GM18870 (cell line): Measurements from ENCODE around the gene NCKAP5.

Source experiments
- ATAC-seq: cut with Tn5 transposase; IDR thresholded peaks from one replicate; pipeline ENCODE4 v1.9.1; 2021; ENCODE audit warnings: moderate library complexity; ENCODE audit not compliant: unreplicated experiment

NCKAP5 gene

GRCh38 chr2:132923787-132924186 lies 644.5 kb downstream of the NCKAP5 start:
- no peak for ATAC-seq

- ATAC-seq: peak; percentile 57
Observed at GRCh38 chr2:132915812-132916549, 652.3 kb downstream of the NCKAP5 start.

DNA sequence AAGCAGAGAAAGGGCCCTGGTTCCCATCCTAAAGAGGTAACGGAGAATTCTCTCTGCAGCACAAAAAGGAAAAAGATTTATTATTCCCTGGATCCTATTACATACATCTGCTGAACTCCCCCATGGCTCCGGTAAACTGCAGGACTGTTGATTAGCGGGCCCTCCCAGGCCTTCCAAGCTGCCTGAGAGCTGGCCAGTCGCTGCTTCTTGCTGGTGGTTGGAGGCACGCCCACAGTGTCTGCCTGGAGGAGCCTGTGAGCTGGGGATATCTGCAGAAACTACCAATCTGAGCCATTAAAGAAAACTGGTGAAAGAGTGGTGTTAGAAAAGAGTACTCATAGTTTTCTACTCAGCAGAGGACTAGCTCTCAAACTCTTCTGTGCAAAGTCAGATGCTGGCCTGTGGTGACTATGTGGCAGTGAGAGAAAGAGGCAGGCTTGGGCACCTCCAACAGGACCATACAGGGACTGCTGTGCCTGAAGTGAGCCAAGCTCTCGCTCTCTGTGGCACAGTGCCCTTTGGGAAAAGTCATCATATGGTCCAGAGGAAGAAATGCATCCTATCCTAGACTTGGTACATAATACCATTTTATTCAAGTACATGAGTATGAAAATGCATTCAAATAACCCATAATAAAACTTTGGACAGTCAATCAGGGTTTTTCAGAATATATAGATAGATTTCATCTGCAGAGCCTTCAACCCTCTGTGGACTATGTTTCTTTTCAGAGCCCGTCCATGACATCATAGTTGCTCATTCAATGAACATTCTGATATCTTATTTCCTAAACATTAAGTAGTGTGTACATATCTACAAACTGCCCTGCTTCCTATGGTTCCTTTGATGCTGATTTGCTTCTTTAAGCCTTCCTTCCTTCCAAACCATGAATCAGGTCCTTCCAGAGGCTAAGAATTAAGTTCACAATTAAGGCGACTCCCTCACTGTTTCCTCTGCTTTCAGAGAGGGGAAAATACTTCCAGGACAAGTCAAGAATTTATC lies 656.2 kb downstream of the NCKAP5 start:
- no peak for ATAC-seq

- ATAC-seq: no peak
Observed at GRCh38 chr2:132910432-132910831, 657.8 kb downstream of the NCKAP5 start.

- no peak for ATAC-seq
Observed at GRCh38 chr2:132909427-132909826, 658.8 kb downstream of the NCKAP5 start.

- no peak for ATAC-seq
Observed at GRCh38 chr2:132904142-132904842, 664.0 kb downstream of the NCKAP5 start.

DNA sequence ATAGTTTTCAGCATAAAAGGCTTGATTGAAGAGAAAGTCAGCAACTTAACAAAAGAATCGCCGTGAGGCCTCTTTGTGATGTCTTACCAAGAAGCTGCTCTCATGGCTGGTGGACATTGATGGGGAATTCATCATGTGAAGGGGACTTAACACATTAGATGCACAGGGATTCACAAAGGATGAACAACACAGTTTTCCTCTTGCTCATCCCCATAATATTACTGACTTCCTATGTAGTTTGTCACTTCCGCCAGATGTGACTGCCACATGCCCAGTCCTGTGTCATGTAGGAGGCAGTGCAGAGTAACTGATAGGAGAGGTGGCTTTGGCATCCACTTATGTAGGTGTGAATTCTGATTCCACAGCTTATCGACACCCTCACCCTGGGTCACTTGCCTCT lies 665.6 kb downstream of the NCKAP5 start:
- ATAC-seq: no peak

- no peak for ATAC-seq
Observed at GRCh38 chr2:132901661-132902060, 666.6 kb downstream of the NCKAP5 start.

DNA sequence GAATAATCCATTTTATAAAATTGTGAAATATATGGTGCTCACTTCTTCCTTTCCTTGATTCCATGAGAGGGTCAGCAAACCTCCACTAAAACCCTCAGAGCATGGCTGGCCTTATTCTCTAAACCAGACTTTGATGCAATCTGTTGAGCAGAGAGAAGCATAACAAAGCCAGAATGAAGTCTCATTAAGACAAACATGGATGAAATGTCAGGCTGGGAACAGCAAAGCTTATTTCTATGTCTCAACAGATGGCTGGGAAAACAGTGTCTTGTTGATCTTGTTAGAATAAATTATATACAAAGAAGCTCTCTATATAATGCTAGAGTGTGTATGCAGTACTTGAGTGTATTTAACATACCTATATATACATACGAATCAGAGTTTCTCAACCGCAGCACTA lies 671.2 kb downstream of the NCKAP5 start:
- ATAC-seq: no peak

- ATAC-seq: no peak
Observed at GRCh38 chr2:132896073-132896472, 672.2 kb downstream of the NCKAP5 start.

DNA sequence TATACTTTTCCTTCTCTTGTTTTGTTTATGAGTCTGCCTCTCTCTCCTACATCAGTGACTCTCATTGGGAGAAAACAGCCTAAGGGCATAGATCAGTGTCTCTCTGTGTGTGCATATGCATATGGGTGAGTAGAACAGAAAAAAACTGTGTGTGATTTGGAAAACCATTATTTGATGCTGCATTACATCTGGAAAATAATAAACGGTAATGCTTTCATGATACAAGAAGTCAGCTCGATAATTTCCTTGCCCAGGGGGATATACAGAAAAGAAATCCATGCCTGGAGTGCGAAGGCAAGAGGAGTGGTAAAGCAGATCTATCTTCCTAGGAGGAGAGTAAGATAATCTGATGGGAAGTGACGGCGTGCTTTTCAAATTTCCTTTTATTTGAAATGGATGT lies 676.8 kb downstream of the NCKAP5 start:
- ATAC-seq: no peak

- no peak for ATAC-seq
Observed at GRCh38 chr2:132886574-132886973, 681.7 kb downstream of the NCKAP5 start.

- no peak for ATAC-seq
Observed at GRCh38 chr2:132884705-132885104, 683.6 kb downstream of the NCKAP5 start.

DNA sequence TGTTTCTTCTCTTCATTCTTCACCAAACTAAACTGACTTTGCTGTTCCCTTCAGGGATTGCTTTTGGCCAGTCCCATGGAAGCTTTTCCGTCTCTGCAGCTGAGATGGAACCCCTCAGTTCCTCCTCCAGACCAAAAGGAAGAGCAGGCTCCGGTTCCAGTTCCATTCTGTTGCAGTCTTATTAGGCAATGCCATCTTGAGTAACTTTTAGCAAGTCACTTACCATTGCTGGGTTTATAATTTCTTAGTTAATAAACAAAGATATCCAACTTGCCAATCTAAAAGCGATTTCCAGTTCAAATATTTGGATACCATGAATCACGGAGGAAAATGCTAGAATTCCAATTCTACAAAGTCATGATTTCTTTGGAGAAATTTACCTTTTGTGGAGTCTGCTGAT lies 684.0 kb downstream of the NCKAP5 start:
- no peak for ATAC-seq

DNA sequence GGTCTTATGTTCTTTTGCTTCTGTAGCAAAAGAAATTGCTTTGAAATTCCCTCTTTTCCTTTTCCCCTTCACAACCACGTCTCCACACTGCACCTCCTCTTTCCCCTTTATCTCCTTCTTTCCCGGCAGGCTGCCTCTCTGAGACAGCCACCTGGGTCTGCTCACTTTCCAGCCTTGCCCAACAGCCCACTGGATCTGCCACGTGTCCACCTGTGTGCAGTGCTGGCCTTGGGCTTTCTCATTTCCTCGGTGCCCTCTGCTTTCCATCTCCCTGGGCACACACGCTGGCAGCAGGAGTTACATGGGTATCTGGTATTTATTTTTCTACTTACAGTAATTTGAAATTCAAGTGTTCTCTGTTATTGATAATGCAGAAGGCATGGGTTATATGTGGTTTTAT lies 684.8 kb downstream of the NCKAP5 start:
- no peak for ATAC-seq

DNA sequence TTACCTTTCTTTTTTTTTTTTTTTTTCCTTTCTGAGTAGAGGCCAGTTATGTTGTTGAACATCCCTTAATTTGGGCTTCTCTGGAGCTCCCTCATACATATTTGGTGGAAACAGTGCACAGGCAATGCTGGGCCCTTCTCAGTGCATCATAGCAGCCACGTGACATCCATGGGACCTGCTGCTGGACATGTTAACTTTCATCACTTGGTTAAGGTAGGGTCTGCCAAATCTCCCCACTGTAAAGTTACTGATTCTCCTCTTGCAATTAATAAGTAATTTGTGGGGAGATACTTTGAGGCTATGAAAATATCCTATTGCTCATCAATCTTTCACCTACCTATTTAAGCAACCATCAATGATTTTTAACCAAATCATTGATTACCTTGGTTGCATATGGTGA lies 686.7 kb downstream of the NCKAP5 start:
- ATAC-seq: no peak

DNA sequence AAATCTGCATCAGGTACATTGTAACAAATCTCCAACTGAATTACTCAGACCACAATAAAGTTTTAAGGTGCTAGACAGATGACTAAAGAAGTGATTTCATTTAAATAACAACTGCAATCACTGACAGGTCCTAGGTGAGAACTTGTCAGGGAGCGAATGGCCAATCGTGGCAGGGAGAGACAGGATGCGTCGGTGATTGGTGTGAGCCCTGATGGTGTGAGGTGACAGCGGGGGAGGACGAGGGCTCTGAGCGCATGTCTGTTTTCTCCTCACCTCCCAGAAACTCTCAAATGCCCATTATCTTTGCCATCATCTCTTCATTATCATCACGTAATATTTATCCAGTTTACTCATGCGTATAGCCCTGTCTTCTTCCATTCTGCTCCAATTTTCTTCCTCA lies 690.3 kb downstream of the NCKAP5 start:
- ATAC-seq: no peak

DNA sequence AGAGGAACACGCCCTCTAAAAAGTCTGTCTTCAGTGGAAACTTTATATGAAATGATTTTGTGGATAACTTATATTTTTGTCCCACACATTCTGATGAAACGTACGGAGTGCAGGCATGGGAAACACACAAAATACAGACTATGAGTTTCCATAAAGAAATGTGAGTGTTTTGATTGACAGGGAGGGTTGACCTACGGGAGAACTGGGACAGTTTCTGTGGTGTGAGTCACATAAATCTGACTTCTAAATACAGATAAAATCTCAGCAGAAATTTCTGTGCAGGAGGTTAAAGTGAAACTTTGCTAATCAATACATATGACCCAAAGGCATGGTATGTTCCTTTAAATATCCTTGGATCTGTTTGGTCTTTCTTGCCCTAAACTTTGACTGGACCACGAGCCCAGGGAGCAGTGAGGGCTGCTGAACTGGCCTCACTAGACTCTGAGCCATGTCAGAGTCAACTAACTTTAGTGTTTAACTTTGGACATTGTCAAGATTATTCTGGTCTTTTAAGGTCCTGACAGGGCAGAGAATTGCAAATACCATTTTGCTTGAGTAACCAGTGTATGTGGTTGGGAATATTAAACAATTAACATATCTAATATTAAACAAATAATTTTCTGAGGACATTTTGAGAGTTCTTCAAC lies 691.4 kb downstream of the NCKAP5 start:
- ATAC-seq: no peak

DNA sequence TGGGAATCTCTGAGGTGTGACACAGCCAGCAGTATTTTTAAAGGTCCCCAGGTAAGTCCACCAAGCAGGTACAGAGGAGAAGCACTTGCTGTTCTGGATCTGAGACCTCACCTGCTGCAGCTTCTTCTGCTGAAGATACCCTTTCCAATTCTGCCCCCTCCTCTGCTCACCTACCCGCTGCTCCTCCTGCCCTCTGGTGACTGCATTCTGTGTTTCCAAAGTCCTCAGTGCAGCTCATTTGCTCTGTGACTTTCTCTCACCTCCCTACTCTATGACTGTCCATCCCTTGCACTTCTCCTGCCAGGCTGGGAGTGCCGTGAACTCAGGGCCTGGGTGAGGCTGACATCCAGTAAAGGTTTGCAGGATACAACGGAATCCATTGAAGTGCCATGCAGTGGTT lies 693.1 kb downstream of the NCKAP5 start:
- no peak for ATAC-seq

DNA sequence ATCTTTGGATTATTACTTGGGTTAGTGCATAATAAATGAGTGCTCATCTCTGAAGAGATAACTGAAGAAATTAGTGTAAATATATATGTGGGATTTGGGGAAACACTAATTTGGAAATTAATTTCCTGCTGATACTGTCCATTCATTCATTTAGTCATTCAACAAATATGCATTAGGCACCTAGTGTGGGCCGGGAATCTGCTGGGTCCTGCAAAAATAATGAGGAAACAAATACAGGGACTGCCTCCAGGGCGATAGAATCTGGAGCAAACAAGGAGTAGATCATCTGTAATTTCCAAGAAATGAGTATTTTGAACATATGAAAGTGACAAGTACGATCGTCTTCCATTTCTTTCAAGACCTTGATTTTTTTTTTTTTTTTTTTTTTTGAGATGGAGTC lies 694.5 kb downstream of the NCKAP5 start:
- no peak for ATAC-seq

DNA sequence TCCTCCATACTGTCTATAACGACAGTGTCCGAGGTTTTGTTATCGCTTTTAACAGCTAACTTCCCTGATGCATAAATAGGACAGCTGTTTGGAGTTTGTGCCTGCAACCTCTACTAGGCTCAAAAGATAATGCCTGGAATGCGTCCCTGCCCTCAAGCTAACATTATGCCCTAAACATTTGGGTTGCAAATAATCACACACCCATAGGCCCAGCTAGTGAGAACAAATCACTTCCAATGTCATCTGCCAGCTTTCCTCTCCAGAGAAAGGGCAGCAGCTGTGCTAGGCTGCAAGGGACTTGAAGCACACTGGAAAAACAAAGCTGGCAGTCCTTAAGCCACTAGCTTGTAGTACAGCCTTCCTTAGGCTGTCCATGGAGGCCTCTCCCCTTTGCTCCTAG lies 696.4 kb downstream of the NCKAP5 start:
- ATAC-seq: no peak
